ENCODE data around the gene NXN.

DNA sequence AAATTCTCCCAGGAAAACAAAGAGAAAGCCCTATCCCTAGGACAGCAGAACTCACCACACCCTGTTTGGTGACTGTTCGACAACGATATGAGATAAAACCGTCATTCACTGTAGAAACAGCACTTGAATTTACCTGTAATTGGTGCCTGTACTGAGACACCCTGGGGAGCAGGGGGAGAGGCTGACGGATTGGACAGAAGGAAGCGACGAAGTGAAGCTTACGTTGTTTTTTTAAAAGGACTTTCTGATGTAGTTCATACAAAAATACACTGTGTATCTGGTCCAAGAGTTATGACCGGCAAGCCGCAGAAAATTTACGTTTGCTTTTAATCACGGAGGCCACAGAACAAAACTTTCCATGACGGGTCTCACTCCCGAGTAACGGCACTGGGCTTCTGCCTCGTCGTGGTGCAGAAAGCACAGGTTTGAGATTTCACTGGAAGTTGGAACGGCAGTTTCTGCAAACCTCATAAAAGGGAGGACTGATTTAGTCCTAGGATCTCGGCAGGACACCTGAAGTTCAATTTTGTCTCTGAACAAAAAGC is 9.7 kb downstream of the NXN start:
- TF ChIP-seq ZNF274 (IDR thresholded peaks at IDR 0.05; ENCODE audit: low read depth, low read length) (no peak), SUZ12 (IDR thresholded peaks at IDR 0.05; ENCODE audit: extremely low read depth, insufficient read depth, insufficient read length) (no peak)

Measured in NT2/D1 (cell line).